Bronchial epithelial cell (primary cell): ENCODE results near the gene TCTA. TPM values are rescaled to one million over a fixed set of nuclear protein-coding genes. Genes with fewer than 3 reads are reported as not detected.

Experiments used
- DNase-seq: peaks from one replicate; pipeline ENCODE4 v3.0.0-alpha.2; 2010; ENCODE audit warnings: low read depth
- FAIRE-seq: peaks from 2 replicates; lab custom pipeline; 2011; peaks lifted over from hg19 to GRCh38; lab: Jason Lieb, UNC
- H3K27me3 ChIP-seq: 2 replicates; pipeline ENCODE4 v1.5.1; 2011; ENCODE audit warnings: low read length; ENCODE audit not compliant: control insufficient read depth, insufficient read depth
- H3K36me3 ChIP-seq: 2 replicates; pipeline ENCODE4 v1.5.1; 2011; ENCODE audit warnings: low read length; ENCODE audit not compliant: control insufficient read depth, insufficient read depth
- H3K4me3 ChIP-seq: 2 replicates; pipeline ENCODE4 v1.5.1; 2011; ENCODE audit warnings: mild to moderate bottlenecking, low read depth, low read length, control low read depth
- CTCF ChIP-seq: IDR thresholded peaks from 2 replicates; pipeline ENCODE4 v1.5.1; 2011; ENCODE audit warnings: mild to moderate bottlenecking, moderate library complexity, low read length, control low read depth, inconsistent platforms; ENCODE audit not compliant: insufficient read depth, severe bottlenecking
- total RNA-seq: library from RNA; depleted of rRNA; stranded (reverse); fragments of >200 nt; gene quantifications from 2 replicates; pipeline ENCODE4 v1.2.1, GENCODE V29; 2014

TCTA gene
- total RNA-seq, 1 donor from 2014 or later, result 4.5 TPM

- Histone ChIP-seq H3K36me3 (peaks cover 16% of the 10 kb centered on the region), H3K27me3 (no peaks in the 10 kb centered on the region), H3K4me3 (no peak overlapping the region)
- TF ChIP-seq CTCF, result no peak
- FAIRE-seq (no peak), DNase-seq (no peak)
Observed at GRCh38 chr3:49413338-49413734, 1.1 kb downstream of the TCTA start.

- Histone ChIP-seq H3K27me3 (no peaks in the 10 kb centered on the region), H3K36me3 (peaks cover 19% of the 10 kb centered on the region), H3K4me3 (no peak overlapping the region)
- no peak for FAIRE-seq
- DNase-seq, result no peak
- no peak for TF ChIP-seq CTCF
Observed at GRCh38 chr3:49414753-49415152, 2.5 kb downstream of the TCTA start.

GRCh38 chr3:49415931-49416601, 3.8 kb downstream of the TCTA start:
- peaks cover 19% of the 10 kb centered on the region for H3K36me3 ChIP-seq
- no peak for TF ChIP-seq CTCF
- FAIRE-seq (no peak), DNase-seq (no peak)
- no peaks in the 10 kb centered on the region for H3K27me3 ChIP-seq
- H3K4me3 ChIP-seq, result no peak overlapping the region

- no peak for DNase-seq
- no peak for FAIRE-seq
- TF ChIP-seq CTCF, result no peak
- Histone ChIP-seq H3K4me3 (no peak overlapping the region), H3K36me3 (peaks cover 19% of the 10 kb centered on the region), H3K27me3 (no peaks in the 10 kb centered on the region)
Observed at GRCh38 chr3:49416867-49417266, 4.6 kb downstream of the TCTA start.

GRCh38 chr3:49417516-49418120, 5.4 kb downstream of the TCTA start:
- peaks cover 19% of the 10 kb centered on the region for H3K36me3 ChIP-seq
- DNase-seq (no peak), FAIRE-seq (no peak)
- H3K4me3 ChIP-seq, result no peak overlapping the region
- no peaks in the 10 kb centered on the region for H3K27me3 ChIP-seq
- no peak for TF ChIP-seq CTCF
